ENCODE measurements around the gene CASZ1. TPM values are rescaled to one million over a fixed set of nuclear protein-coding genes. Genes with fewer than 3 reads are reported as not detected.

Gene CASZ1
- total and polyA plus RNA-seq, 10 of the 15 experiments (the other 5 are each of a cell fraction or from before 2014, with no cell fraction given) = 0.52 to 9.8 (median 3.7) TPM

- no peak for TF ChIP-seq IRF3 (IDR thresholded peaks at IDR 0.05)
- TF ChIP-seq NBN (IDR thresholded peaks at IDR 0.05) = no peak
- no peak for TF ChIP-seq CREM (IDR thresholded peaks at IDR 0.05; ENCODE audit: low read depth)
- TF ChIP-seq MTA3 (IDR thresholded peaks at IDR 0.05; ENCODE audit: borderline replicate concordance, low read length) = no peak
- no peak for TF ChIP-seq SIX5 (IDR thresholded peaks at IDR 0.05; ENCODE audit: low read depth, low read length, severe bottlenecking)
- no peak for TF ChIP-seq ZBTB4 (CRISPR knock-in tag; IDR thresholded peaks at IDR 0.05)
- TF ChIP-seq BACH1 (IDR thresholded peaks at IDR 0.05; ENCODE audit: borderline replicate concordance) = no peak
- TF ChIP-seq ZBTB33 (IDR thresholded peaks at IDR 0.05) = no peak
- no peak for TF ChIP-seq CBX3 (IDR thresholded peaks at IDR 0.05; ENCODE audit: borderline replicate concordance, low read depth)
Observed at GRCh38 chr1:10759413-10760200, 36.8 kb downstream of the CASZ1 start (continued).
